Activated T-cell treated with anti-CD3 and anti-CD28 coated beads for 48 hours (primary cell): ENCODE data around the gene RGS7.
"Not testable (repeated sequence)": the region's sequence is repeated elsewhere in the genome, so short reads cannot be mapped to it uniquely, and the experiment has no call there.

Experiments
- DNase-seq: peaks from one replicate; pipeline ENCODE4 v3.0.0-alpha.2; 2020; ENCODE audit warnings: low read depth

Gene RGS7

DNA sequence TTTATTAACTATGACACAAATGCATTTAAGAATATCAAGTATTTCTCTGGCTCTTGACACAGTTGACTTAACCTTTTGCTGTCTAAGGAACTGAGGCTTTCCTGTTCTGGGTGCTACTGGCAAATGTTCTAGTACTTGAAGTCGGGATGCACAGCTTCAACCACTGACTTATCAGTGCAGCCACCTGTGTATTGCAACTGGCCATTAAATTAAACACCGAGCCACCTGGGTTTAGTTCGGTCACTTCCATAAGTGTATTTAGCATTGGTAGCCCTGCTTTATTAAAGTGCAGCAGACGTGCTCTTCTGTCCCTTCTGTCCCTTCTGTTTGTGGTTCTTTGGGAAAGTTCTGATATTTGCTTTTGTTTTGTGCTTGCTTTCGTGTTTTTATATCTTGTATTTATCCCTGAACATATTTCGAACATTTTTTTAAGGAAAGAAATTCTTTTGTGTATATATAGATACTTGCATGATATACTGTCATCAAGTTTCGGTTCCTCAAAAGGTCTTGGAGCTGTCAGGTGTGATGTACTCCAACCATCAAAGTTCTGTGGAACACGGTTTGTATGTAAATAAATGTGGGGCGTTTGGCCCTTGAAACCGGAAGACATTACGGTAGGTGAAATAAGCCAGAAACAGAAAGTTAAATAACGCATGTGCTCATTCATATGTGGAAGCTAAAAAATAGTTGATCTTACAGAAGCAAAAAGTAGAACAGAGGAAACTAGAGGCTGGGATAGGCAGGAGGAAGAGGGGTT is 447.1 kb downstream of the RGS7 start:
- no peak for DNase-seq

DNA sequence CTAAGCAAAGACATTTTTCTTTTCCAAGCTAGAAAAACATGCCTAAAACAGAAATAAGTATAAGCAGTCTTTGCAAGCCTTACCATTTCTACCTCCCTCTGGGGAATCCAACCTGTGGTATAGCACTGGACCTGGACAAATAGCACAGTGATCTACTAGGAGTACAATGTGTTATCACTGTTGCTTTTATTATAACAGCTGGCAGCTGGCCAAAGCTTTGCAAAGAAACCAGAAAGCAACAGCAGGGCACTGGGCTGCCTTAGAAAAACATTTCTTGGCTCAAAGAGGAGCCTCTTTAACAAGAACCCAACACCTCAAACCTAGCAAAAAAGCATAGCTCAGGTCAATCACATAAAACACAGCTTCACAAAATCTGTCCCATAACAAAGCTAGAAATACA is 450.5 kb downstream of the RGS7 start:
- no peak for DNase-seq

DNA sequence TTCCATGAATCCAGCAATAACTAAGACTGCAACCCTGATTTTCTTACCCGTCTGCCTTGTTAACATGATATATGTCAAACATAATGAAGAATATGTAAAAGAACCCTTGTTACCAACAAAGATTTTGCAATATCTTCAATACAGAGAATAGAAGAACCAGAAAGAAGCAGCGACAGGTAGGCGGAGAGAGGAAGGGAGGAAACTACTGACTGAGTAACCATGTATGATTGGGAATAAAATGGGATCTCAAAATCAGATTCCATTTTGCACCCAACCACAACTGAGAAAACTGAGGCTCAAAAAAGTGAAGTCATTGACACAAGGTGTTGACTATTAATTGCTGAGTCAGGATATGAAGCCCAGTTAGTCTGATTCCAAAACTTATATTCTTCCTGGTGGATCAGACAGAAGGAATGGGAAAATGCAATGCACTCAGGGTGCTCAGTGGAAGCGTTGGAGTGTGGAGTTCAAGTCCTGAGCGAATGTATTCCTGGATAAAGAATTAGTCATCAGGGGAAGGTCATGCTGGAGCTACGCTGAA is 451.7 kb downstream of the RGS7 start:
- DNase-seq: no peak

DNA sequence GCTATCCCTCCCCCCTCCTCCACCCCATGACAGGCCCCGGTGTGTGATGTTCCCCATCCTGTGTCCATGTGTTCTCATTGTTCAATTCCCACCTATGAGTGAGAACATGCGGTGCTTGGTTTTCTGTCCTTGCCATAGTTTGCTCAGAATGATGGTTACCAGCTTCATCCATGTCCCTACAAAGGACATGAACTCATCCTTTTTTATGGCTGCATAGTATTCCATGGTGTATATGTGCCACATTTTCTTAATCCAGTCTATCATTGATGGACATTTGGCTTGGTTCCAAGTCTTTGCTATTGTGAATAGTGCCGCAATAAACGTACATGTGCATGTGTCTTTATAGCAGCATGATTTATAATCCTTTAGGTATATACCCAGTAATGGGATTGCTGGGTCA is 461.6 kb downstream of the RGS7 start:
- not testable (repeated sequence) for DNase-seq

DNA sequence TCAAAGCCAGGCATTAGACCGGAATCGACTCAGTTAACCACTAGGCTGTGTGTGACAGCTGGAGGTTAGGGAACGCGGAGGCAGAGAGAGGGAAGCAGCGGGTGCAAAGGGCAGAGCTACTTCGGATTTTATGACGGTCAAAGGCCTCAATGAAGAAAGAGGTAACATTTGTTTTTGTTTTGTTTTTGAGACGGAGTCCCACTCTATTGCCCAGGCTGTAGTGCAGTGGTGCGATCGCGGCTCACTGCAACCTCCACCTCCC is 468.3 kb downstream of the RGS7 start:
- no peak for DNase-seq

DNA sequence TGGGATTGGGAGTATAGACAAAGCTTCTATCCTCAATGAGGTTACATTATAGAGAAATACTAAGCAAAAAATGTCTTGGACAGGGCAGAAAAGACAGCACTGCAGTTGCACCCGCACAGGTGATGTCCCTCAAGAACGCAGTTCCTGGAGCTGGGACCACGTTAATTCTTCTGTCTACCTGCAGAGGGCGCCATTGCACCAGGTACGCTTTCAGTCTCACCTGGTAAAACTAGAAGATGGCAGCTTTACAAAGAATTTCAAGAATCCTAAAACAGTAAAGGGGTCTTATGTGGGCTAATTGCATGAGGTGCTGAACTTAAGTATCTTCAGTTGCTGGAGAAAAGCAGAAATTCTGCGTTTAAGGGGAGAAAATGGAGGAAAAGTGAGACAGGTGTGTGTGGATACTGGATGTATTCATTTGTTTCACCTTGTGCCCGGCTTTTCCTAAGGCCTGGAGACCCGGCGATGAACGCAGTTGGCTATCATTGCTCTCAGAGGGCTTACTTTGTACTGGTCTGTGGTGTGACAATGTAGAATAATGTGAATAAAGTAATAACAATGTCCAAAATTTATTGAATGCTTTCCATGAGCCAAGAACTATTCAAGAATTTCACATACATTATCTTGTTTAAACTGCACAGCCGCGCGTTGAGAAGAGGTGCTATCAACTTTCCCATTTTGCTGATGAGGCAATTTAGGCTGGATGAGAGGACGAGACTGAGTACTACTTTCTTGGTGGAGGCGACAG is 468.8 kb downstream of the RGS7 start:
- DNase-seq: peak; percentile 8

DNA sequence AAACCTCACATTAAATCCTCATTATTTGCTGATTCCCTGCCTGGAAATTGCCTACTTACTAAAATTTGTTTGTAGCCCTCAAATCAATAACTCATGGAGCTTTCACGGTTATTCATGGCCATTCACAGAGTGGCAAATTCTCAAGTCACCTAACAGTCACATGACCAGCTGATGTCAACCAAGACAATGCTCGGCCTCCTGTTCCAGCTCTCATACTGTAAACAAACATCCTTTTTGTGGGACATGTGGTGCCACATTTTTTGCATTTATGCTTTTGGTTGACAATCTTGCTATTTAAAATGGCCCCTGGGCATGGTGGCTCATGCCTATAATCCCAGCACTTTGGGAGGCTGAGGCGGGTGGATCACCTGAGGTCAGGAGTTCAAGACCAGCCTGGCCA is 473.5 kb downstream of the RGS7 start:
- DNase-seq: no peak

DNA sequence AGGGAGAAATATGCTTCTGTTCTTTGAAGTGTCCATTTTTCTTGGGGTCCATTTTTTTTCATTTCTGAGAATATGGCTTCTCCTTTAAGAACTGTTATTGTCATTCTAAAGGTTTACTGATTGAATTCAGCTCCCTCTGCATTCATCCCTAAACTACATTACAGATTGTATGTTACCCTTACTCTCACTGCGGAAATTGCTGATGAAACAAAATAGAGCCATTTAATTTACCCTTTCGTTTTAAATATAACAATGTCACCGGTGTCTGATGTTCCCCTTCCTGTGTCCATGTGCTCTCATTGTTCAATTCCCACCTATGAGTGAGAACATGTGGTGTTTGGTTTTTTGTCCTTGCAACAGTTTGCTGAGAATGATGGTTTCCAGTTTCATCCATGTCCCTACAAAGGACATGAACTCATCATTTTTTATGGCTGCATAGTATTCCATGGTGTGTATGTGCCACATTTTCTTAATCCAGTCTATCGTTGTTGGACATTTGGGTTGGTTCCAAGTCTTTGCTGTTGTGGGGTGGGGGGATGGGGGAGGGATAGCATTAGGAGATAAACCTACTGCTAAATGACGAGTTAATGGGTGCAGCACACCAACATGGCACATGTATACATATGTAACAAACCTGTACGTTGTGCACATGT is 474.2 kb downstream of the RGS7 start:
- DNase-seq: not testable (repeated sequence)

DNA sequence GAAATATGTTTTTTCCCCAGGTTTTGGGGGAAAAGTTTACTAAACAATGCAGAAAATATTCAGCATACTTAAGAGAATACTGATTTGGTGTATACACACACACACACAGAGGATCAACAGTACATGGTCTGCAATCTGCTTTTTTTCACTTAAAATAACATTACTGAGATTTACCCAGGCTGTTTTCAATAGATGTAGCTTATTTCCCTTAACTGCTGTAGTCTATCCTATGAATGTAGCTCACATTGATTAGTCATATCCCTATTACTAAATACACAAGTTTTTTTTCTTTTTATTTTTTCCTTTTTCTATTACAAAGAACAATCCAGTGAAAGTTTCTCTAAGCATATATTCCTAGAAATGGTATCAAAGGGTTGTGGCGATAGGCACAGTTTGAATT is 478.4 kb downstream of the RGS7 start:
- no peak for DNase-seq

DNA sequence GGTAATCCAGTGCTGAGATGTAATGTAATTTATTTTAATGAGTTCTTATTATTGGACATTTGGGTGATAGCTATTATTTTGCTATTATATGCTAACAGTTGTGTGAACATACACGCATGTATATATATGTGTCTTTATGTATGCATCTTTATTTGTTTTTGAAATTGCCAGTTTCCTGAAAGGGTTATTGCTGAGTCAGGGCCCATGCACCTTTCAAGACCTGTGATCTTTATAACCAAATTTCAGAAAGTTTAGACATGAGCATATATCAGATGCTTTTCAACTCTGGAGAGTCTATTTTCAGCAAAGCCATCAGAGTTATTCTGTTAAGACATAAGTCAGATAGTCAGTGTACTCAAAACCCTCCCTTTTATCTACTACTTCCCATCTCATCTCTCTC is 479.4 kb downstream of the RGS7 start:
- DNase-seq: no peak

DNA sequence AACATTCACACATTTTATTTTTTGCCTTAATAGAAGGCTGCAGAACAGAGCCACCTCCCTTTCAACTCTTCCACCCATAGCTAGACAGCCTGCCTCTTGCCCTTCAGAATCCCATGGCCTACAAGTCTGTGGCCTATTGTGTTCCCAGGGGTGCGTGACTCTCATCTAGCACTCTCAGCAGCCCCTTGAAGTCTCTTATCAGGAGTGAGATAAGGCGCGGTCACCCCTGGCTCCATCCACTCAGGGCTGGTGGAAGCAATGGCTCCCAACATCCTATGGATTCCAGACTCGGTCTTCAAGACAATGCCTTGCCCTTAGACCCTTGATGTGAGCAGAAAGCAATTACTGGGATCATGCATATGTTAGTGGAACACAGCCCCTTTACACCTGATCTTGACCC is 480.9 kb downstream of the RGS7 start:
- DNase-seq: no peak

DNA sequence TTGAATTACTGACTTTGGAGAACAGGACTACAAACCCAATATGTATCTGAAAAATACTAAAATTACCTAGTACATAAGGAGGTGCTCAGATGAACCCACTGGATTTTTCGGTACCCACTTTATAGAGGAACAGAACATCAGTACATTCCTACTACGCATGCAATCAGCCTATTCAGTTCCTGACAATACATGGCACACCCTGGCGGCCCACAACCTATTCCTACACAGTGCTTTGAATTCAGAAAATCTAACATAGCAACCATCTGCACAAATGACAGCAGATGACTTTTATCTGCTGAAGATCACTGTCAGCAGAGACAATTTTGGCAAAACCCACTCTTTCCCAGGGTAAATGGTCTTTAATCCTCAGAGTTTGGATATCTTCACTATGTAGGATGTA is 487.9 kb downstream of the RGS7 start:
- no peak for DNase-seq

DNA sequence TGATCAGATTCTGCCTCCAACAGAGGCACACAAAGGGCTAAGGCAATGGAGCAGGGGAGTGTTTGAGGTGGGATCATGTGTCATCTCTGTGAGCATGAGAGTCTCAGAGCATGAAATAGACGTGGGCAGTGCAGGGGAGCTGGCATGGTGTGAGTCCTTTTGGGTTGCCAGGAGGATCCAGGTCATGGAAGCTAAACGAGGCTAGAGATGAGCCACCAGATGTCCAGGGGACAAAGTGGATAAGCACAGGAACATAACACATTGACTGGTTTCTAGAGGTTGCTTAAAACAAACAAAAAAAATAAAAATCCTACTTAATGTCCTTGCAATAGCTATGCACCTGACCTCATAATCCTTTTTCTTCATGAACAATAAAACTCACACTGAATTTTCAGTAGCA is 490.3 kb downstream of the RGS7 start:
- no peak for DNase-seq

DNA sequence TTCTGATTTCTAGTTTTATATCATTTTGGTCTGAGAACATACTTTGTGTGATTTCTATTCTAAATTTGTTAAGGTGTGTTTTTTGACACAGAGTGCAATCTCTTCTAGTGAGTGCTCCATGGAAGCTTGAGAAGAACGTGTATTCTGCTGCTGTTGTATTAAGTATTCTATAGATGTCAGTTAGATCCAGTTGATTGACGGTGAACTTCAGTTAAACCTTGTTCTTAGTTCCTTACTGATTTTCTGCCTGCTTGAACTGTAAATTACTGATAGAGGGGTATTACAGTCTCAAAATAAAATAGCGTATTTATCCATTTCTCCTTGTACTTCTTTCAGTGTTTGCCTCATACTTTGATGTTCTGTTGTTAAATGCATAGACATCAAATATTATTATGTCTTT is 497.0 kb downstream of the RGS7 start:
- no peak for DNase-seq

DNA sequence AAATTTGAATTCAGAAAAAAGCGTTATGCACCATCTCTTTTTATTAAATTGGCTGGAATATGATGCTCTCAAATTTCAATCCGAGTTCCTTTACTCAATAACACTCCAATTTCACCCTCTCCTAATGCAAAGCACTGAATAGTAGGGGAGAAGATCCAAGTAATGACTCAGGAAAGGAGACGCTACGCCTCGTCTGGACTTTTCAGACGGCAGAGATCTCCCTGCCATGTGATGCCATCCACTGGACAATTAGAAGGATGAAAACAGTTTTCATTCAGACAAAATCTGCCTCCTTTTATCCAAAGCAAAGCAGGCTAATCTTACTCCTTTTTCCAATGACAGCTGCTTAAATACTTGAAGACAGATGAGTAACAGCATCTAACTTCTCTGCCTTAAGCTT is 502.6 kb downstream of the RGS7 start:
- DNase-seq: no peak

DNA sequence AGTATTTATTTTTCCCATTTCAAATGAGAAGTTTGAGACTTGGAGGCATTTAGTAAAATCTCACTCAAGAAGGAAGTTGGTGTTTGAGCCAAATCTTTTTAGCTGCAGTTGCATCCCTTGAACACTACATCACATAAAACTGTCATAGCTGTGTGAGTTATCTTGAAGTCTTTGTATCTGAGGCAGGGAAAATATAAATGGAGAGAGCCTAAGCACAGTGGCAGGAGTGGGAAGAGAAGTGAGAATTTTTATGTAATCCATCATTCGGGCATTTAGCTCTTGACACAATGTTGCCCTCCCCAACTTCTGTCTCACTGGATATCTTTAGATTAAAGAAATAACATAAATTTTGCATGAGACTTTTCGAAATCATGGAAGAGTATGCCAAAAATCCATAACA is 509.7 kb downstream of the RGS7 start:
- DNase-seq: no peak

DNA sequence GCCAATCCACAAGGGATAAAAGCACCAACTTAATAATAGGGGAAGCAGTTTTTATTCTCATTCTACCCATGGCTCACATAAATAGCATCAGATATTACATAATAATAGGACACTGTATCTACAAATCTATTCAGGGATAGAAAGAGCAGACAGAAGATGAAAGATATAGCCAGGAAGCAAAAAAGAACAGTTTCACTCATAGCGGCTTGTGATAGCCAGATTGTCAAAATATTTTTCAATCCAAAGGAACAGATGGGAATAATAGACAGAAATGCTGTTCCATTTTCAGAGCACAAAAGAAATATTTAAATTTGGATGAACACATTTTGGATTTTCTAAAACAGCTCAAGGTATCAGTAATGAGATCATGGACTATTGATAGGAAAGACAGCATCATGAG is 512.5 kb downstream of the RGS7 start:
- no peak for DNase-seq

DNA sequence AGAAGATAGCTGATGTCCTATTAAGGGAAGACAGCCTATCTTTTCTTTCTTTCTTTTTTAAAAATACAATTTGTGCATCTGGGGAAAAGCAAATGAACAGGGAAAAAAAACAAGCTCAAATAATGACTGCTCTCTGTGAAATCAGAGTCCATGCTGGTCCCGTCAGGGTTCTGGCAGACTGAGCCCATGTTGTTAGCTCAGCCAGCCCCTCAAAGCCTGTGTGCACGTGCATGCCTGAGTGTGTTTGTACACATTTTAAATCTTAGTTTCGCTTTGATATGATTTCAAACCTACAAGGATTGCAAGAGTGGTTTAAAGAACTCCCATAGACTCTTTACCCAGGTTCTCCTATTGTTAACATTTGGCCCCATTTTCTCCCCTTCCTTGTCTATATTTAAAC is 513.2 kb downstream of the RGS7 start:
- no peak for DNase-seq

DNA sequence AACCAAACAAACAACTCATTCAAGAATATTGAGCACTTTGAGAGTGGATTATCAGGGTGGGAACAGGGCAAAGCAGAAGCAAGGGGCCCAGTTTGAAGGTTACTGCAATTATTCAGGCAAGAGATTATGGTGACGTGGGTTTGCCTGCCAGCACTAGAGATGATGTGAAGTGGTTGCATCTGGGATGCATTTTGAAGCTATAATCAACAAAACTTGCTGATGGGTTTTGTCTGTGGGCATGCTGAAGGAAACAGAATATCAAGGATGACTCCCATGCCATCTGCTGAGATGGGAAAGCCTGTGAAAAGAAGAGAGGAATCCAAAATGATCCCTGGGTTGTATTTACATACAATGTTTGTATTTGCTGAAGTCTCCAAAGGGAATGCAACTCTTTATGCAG is 520.7 kb downstream of the RGS7 start:
- DNase-seq: no peak

DNA sequence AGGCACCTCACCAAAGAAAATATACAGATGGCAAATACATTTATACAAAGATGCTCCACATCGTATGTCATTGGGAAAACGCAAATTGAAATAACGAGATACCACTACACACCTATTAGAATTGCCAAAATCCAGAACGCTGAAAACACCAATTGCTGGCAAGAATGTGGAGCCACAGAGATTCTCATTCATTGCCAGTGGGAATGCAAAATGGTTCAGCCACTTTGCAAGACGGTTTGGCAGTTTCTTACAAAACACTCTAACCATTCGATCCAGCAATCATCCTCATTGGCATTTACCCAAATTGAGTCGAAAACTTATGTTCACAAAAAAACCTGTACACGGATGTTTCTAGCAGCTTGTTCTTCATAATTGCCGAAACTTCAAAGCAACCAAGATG is 521.7 kb downstream of the RGS7 start:
- DNase-seq: no peak

DNA sequence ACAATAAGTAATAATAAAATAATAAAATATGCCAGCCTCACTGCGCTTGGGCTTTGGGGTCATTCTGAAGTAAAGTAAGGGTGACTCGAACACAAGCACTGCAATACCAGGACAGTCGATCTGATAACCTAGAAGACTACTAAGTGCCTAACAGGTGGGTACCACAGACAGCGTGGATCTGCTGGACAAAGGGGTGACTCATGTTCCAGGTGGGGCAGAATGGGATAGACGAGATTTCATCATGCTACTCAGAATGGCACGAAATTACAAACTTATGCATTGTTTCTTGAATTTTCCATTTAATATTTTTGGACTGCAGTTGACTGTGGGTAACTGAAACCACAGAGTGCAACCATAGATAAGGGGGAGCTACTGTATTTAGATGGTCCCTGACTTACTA is 523.9 kb downstream of the RGS7 start:
- DNase-seq: no peak

DNA sequence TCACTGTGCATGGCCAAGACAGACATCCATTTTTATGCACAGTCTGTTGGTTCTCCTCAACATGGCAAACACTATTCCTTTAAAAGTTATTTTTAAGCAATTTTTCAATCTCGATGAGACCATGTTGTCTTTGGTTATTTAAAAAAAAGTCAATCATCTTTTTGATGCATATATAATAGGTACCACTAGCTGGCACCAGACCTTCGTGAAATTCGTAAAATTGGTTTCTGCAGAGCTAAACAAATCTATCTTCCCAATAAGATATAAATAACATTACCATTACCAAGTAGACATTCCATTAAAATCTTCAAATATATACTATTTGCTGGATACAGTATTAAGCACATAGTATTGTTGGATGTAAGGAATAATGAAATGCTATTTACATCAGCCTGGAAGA is 525.1 kb downstream of the RGS7 start:
- DNase-seq: no peak

DNA sequence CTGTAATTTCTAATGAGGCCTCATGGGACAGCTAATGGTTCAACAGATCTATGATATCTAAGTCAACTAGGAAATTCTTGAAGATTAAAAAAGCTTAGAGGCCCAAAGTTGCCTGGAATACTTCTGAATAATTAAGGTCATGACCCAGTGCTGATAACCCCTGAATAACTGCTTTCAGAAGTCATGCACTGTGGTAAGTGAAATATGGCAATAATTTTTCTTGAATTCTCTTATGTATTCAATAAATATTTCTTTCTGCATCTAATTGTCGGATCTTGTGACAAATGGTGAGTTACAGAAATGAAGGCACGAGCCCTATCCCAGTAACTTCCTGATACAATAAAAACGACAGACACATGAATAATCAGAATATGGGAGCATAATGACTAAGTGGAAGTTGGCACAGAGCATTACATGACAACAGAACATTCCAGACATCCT is 525.8 kb downstream of the RGS7 start:
- DNase-seq: no peak
